ENCODE data around the gene PWWP2B. TPM values are rescaled to one million over a fixed set of nuclear protein-coding genes. Genes with fewer than 3 reads are reported as not detected.

The PWWP2B gene
- total RNA-seq, 1 donor from 2014 or later: 12.0 TPM

DNA sequence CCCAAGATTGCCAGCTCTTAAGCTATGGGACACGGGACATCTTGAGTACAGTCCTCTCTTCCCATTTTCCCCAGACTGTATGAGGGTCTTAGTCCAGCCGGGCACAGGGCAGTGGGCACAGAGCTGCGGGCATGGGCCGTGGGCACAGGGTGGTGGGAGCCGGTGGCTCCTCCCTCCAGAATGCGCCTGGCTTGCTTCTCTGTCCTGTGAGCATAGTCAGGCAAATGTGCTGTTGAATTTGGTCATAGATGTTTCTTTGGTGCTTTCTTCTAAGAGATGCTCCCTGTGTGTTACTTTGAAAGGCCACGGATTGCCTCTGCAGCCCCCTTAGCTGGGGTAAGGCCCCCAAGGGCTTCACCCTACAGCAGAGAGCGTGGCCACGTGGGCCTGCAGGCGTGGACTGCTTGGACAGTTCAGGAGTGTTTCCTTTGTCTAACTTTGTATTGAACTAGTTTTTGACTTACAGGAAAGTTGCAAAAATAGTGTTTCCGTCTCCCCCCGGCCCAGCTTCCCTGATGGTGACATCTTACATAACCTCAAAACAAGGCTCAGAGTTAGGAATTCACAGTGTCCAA, 40.3 kb upstream of the PWWP2B start:
- H3K4me1 ChIP-seq (ENCODE audit: insufficient read depth, low read length): no peaks in the 10 kb centered on the region
- H2AFZ ChIP-seq (ENCODE audit: low read depth, low read length): no peak overlapping the region
- H3K9ac ChIP-seq (ENCODE audit: low read length): no peak overlapping the region
- H3K79me2 ChIP-seq (ENCODE audit: insufficient read depth, low read length): no peaks in the 10 kb centered on the region
- H3K27ac ChIP-seq (ENCODE audit: low read depth, low read length): no peak overlapping the region
- Mint-ChIP-seq H3K9me3 (ENCODE audit: unreplicated experiment) (no peaks in the 10 kb centered on the region), H3K4me1 (ENCODE audit: low read depth, unreplicated experiment) (no peaks in the 10 kb centered on the region), H3K36me3 (ENCODE audit: low read depth, unreplicated experiment) (peaks cover 8% of the 10 kb centered on the region), H3K4me3 (ENCODE audit: unreplicated experiment) (no peak overlapping the region), H3K27me3 (ENCODE audit: low read depth, unreplicated experiment) (no peaks in the 10 kb centered on the region), H3K27ac (ENCODE audit: unreplicated experiment) (no peak overlapping the region)
- DNase-seq (ENCODE audit: low read depth) (no peak), FAIRE-seq (no peak)
- no peaks in the 10 kb centered on the region for H3K9me3 ChIP-seq (ENCODE audit: insufficient read depth, low read depth, low read length)
- H3K4me2 ChIP-seq (ENCODE audit: low read length): no peak overlapping the region
- TF ChIP-seq, protein P1, sequence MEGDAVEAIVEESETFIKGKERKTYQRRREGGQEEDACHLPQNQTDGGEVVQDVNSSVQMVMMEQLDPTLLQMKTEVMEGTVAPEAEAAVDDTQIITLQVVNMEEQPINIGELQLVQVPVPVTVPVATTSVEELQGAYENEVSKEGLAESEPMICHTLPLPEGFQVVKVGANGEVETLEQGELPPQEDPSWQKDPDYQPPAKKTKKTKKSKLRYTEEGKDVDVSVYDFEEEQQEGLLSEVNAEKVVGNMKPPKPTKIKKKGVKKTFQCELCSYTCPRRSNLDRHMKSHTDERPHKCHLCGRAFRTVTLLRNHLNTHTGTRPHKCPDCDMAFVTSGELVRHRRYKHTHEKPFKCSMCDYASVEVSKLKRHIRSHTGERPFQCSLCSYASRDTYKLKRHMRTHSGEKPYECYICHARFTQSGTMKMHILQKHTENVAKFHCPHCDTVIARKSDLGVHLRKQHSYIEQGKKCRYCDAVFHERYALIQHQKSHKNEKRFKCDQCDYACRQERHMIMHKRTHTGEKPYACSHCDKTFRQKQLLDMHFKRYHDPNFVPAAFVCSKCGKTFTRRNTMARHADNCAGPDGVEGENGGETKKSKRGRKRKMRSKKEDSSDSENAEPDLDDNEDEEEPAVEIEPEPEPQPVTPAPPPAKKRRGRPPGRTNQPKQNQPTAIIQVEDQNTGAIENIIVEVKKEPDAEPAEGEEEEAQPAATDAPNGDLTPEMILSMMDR (IDR thresholded peaks at IDR 0.05; ENCODE audit: insufficient read depth, low read depth, low read length): no peak
- no peak for TF ChIP-seq EZH2 (IDR thresholded peaks at IDR 0.05; ENCODE audit: insufficient read depth, low read length)
- no peaks in the 10 kb centered on the region for H3K36me3 ChIP-seq (ENCODE audit: insufficient read depth, low read length)
- H4K20me1 ChIP-seq (ENCODE audit: insufficient read depth, low read length): peaks cover 11% of the 10 kb centered on the region
- H3K4me3 ChIP-seq (ENCODE audit: insufficient read depth, low read depth, low read length): no peak overlapping the region
- H3K27me3 ChIP-seq (ENCODE audit: insufficient read depth, low read length): no peaks in the 10 kb centered on the region

DNA sequence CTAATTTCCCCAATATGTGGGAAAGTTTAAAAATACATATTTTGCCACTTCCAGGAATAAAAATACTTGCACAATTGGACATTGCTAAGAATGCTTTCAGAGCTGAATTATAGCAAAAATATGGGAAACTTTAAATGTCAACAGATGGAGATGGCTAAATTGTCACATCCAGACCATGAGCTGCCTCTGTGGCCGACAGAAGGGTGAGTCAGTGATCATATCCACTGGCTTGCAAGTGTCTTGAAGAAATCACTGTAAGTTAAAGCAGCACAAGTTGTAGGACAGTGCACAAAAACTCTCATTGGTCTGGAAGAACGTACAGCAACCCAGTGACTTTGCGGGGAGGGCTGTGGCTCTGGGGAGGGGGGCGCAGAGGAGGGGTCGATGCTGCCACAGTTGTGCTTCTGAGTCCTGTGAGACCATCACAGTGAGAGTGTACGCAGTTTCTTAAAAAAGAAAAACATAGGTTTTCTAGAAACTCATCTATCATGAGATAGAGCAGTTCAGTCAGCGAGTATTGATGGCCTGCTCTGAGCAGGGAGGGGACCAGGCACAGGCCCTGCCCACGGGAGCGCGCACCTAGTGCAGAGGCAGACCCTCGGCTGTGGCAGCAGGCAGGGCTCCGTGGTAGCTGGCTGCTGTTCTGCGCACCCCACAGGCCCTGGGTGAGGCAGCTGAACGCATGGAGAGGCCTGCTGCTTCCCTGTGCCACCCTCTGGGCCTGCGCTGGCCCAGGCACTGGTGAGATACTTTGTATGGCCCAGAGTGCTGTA, 39.5 kb upstream of the PWWP2B start:
- FAIRE-seq: no peak

More for the DNA sequence above, 39.5 kb upstream of the PWWP2B start:
- H3K4me2 ChIP-seq (ENCODE audit: low read length): no peak overlapping the region
- TF ChIP-seq EZH2 (IDR thresholded peaks at IDR 0.05; ENCODE audit: insufficient read depth, low read length): no peak
- TF ChIP-seq, protein P1 (IDR thresholded peaks at IDR 0.05; ENCODE audit: insufficient read depth, low read depth, low read length): no peak
- no peaks in the 10 kb centered on the region for H3K9me3 ChIP-seq (ENCODE audit: insufficient read depth, low read depth, low read length)
- H3K27me3 ChIP-seq (ENCODE audit: insufficient read depth, low read length): no peaks in the 10 kb centered on the region
- no peak for DNase-seq (ENCODE audit: low read depth)
- no peak overlapping the region for H3K9ac ChIP-seq (ENCODE audit: low read length)
- H3K9me3 Mint-ChIP-seq (ENCODE audit: unreplicated experiment): no peaks in the 10 kb centered on the region
- H3K4me1 ChIP-seq (ENCODE audit: insufficient read depth, low read length): no peaks in the 10 kb centered on the region
- no peaks in the 10 kb centered on the region for H3K4me1 Mint-ChIP-seq (ENCODE audit: low read depth, unreplicated experiment)
- no peak overlapping the region for H3K4me3 ChIP-seq (ENCODE audit: insufficient read depth, low read depth, low read length)
- H3K4me3 Mint-ChIP-seq (ENCODE audit: unreplicated experiment): no peak overlapping the region
- H3K27ac Mint-ChIP-seq (ENCODE audit: unreplicated experiment): no peak overlapping the region
- peaks cover 3% of the 10 kb centered on the region for H3K27me3 Mint-ChIP-seq (ENCODE audit: low read depth, unreplicated experiment)
- peaks cover 13% of the 10 kb centered on the region for H3K36me3 Mint-ChIP-seq (ENCODE audit: low read depth, unreplicated experiment)
- H3K36me3 ChIP-seq (ENCODE audit: insufficient read depth, low read length): no peaks in the 10 kb centered on the region
- peaks cover 11% of the 10 kb centered on the region for H4K20me1 ChIP-seq (ENCODE audit: insufficient read depth, low read length)
- no peaks in the 10 kb centered on the region for H3K79me2 ChIP-seq (ENCODE audit: insufficient read depth, low read length)
- H2AFZ ChIP-seq (ENCODE audit: low read depth, low read length): no peak overlapping the region
- H3K27ac ChIP-seq (ENCODE audit: low read depth, low read length): no peak overlapping the region
